ENCODE data around the gene GCKR. TPM values are rescaled to one million over a fixed set of nuclear protein-coding genes. Genes with fewer than 3 reads are reported as not detected.
A peak's percentile ranks its signal among the peaks of the same experiment; 100 is the strongest.

GCKR gene
- total and polyA plus RNA-seq, 2 of the 13 experiments (the other 11 are each of a cell fraction or from before 2014, with no cell fraction given), result 15.2 to 48.3 TPM

- TF ChIP-seq GATA4 (IDR thresholded peaks at IDR 0.05; ENCODE audit: borderline replicate concordance, low read depth) (peak; percentile 78; the same call in 1 of the 2 replicates), ZNF557 (CRISPR knock-in tag; IDR thresholded peaks at IDR 0.05) (no peak; the same call in 1 of the 2 replicates), MBNL3 (CRISPR knock-in tag; conservative IDR thresholded peaks at IDR 0.05) (no peak), HOXA5 (CRISPR knock-in tag; IDR thresholded peaks at IDR 0.05) (peak; percentile 25; the same call in 1 of the 2 replicates), ZNF558 (CRISPR knock-in tag; IDR thresholded peaks at IDR 0.05; ENCODE audit: borderline replicate concordance) (no peak; the same call in 1 of the 2 replicates), TEF (CRISPR knock-in tag; IDR thresholded peaks at IDR 0.05) (no peak), SRF (IDR thresholded peaks at IDR 0.05; ENCODE audit: low read depth, low read length) (no peak), FOXK1 (CRISPR knock-in tag; IDR thresholded peaks at IDR 0.05; ENCODE audit: borderline replicate concordance, low read depth) (peak; percentile 25; the same call in 1 of the 2 replicates), JARID2 (CRISPR knock-in tag; IDR thresholded peaks at IDR 0.05; ENCODE audit: insufficient replicate concordance) (peak; percentile 19), MLX (CRISPR knock-in tag; IDR thresholded peaks at IDR 0.05) (peak; percentile 99), ARNT2 (CRISPR knock-in tag; IDR thresholded peaks at IDR 0.05; ENCODE audit: low read depth) (0 out of 2 replicates have a peak, but pooled peaks have one; percentile 14), ZNF713 (CRISPR knock-in tag; IDR thresholded peaks at IDR 0.05) (peak; percentile 98), ZNF24 (IDR thresholded peaks at IDR 0.05) (no peak; the same call in 1 of the 2 replicates), CHD2 (IDR thresholded peaks at IDR 0.05; ENCODE audit: low read depth, low read length) (no peak)
- TF ChIP-seq, protein P1, sequence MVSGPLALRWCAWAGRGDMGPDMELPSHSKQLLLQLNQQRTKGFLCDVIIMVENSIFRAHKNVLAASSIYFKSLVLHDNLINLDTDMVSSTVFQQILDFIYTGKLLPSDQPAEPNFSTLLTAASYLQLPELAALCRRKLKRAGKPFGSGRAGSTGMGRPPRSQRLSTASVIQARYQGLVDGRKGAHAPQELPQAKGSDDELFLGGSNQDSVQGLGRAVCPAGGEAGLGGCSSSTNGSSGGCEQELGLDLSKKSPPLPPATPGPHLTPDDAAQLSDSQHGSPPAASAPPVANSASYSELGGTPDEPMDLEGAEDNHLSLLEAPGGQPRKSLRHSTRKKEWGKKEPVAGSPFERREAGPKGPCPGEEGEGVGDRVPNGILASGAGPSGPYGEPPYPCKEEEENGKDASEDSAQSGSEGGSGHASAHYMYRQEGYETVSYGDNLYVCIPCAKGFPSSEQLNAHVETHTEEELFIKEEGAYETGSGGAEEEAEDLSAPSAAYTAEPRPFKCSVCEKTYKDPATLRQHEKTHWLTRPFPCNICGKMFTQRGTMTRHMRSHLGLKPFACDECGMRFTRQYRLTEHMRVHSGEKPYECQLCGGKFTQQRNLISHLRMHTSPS (CRISPR knock-in tag; IDR thresholded peaks at IDR 0.05; ENCODE audit: low read depth), result peak; percentile 85
- TF ChIP-seq, protein P2, sequence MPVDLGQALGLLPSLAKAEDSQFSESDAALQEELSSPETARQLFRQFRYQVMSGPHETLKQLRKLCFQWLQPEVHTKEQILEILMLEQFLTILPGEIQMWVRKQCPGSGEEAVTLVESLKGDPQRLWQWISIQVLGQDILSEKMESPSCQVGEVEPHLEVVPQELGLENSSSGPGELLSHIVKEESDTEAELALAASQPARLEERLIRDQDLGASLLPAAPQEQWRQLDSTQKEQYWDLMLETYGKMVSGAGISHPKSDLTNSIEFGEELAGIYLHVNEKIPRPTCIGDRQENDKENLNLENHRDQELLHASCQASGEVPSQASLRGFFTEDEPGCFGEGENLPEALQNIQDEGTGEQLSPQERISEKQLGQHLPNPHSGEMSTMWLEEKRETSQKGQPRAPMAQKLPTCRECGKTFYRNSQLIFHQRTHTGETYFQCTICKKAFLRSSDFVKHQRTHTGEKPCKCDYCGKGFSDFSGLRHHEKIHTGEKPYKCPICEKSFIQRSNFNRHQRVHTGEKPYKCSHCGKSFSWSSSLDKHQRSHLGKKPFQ (CRISPR knock-in tag; IDR thresholded peaks at IDR 0.05; ENCODE audit: insufficient replicate concordance), result peak; percentile 83
- TF ChIP-seq, protein P3, sequence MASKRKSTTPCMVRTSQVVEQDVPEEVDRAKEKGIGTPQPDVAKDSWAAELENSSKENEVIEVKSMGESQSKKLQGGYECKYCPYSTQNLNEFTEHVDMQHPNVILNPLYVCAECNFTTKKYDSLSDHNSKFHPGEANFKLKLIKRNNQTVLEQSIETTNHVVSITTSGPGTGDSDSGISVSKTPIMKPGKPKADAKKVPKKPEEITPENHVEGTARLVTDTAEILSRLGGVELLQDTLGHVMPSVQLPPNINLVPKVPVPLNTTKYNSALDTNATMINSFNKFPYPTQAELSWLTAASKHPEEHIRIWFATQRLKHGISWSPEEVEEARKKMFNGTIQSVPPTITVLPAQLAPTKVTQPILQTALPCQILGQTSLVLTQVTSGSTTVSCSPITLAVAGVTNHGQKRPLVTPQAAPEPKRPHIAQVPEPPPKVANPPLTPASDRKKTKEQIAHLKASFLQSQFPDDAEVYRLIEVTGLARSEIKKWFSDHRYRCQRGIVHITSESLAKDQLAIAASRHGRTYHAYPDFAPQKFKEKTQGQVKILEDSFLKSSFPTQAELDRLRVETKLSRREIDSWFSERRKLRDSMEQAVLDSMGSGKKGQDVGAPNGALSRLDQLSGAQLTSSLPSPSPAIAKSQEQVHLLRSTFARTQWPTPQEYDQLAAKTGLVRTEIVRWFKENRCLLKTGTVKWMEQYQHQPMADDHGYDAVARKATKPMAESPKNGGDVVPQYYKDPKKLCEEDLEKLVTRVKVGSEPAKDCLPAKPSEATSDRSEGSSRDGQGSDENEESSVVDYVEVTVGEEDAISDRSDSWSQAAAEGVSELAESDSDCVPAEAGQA (IDR thresholded peaks at IDR 0.05; ENCODE audit: low read depth), result peak; percentile 53; the same call in 1 of the 2 replicates
- TF ChIP-seq, protein P3 (CRISPR knock-in tag; IDR thresholded peaks at IDR 0.05; ENCODE audit: borderline replicate concordance), result no peak
Observed at GRCh38 chr2:27496357-27497287, at the start of gene GCKR (continued).

All from HepG2 (cell line).